HepG2 (cell line): ENCODE data around the gene ARL6.

Source experiments
- KAT7 ChIP-seq: IDR thresholded peaks from 2 replicates; pipeline ENCODE4 v1.6.1; 2018; ENCODE audit warnings: borderline replicate concordance, missing compliant biosample characterization
- PHF20 ChIP-seq: sonication (generic); formaldehyde crosslinking; IDR thresholded peaks from 2 replicates; pipeline ENCODE4 v1.5.0; 2020; ENCODE audit warnings: mild to moderate bottlenecking, missing genetic modification reagents
- POLR2AphosphoS5 ChIP-seq: IDR thresholded peaks from 2 replicates; pipeline ENCODE4 v1.6.1; 2012; ENCODE audit warnings: low read depth, low read length
- ZNF350 ChIP-seq: sonication (generic); formaldehyde crosslinking; IDR thresholded peaks from 2 replicates; pipeline ENCODE4 v1.4.0; 2020; ENCODE audit warnings: mild to moderate bottlenecking, low read depth, missing genetic modification reagents, borderline replicate concordance
- TF ChIP-seq, protein P1 (sequence below): sonication (generic); formaldehyde crosslinking; IDR thresholded peaks from 2 replicates; pipeline ENCODE4 v1.5.0; 2020; ENCODE audit warnings: mild to moderate bottlenecking, missing genetic modification reagents, moderate library complexity
- TF ChIP-seq, protein P2 (sequence below): conservative IDR thresholded peaks from 2 replicates; pipeline ENCODE4 v1.6.1; 2018; ENCODE audit warnings: missing genetic modification reagents
- TF ChIP-seq, protein P3 (sequence below), 2 experiments: IDR thresholded peaks; 2 replicates each; pipeline ENCODE4 v1.6.1; 2011 to 2012; ENCODE audit warnings: low read length in 2 of 2, borderline replicate concordance in 1 of 2, low read depth in 1 of 2, mild to moderate bottlenecking in 1 of 2, moderate library complexity in 1 of 2
- TF ChIP-seq, protein P4 (sequence below): sonication (generic); formaldehyde crosslinking; IDR thresholded peaks from 2 replicates; pipeline ENCODE4 v1.5.1; 2020; ENCODE audit warnings: mild to moderate bottlenecking, missing genetic modification reagents

DNA sequence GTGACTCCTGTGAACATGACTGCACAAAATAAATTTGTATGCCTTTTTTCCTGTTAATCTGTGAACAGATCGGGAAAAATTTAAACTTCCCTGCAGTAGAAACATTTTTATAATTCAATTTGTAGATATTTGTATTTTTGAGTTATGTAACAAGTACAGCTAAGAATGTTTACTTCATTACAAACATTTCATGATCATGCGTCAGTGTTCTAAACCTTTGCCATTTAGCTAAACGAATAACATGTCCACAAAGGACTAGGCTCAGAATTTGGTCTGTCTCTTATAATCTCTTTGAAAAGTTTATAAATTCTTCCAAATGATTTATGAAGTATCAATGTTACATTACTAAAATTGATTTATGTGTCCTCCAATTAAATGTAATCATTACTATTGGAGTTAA, 39.9 kb downstream of the ARL6 start:
- TF ChIP-seq, protein P1, sequence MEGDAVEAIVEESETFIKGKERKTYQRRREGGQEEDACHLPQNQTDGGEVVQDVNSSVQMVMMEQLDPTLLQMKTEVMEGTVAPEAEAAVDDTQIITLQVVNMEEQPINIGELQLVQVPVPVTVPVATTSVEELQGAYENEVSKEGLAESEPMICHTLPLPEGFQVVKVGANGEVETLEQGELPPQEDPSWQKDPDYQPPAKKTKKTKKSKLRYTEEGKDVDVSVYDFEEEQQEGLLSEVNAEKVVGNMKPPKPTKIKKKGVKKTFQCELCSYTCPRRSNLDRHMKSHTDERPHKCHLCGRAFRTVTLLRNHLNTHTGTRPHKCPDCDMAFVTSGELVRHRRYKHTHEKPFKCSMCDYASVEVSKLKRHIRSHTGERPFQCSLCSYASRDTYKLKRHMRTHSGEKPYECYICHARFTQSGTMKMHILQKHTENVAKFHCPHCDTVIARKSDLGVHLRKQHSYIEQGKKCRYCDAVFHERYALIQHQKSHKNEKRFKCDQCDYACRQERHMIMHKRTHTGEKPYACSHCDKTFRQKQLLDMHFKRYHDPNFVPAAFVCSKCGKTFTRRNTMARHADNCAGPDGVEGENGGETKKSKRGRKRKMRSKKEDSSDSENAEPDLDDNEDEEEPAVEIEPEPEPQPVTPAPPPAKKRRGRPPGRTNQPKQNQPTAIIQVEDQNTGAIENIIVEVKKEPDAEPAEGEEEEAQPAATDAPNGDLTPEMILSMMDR (CRISPR knock-in tag), result no peak
- TF ChIP-seq PHF20 (CRISPR knock-in tag), result no peak
- TF ChIP-seq KAT7 (CRISPR knock-in tag), result no peak
- TF ChIP-seq, protein P2, sequence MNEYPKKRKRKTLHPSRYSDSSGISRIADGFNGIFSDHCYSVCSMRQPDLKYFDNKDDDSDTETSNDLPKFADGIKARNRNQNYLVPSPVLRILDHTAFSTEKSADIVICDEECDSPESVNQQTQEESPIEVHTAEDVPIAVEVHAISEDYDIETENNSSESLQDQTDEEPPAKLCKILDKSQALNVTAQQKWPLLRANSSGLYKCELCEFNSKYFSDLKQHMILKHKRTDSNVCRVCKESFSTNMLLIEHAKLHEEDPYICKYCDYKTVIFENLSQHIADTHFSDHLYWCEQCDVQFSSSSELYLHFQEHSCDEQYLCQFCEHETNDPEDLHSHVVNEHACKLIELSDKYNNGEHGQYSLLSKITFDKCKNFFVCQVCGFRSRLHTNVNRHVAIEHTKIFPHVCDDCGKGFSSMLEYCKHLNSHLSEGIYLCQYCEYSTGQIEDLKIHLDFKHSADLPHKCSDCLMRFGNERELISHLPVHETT (CRISPR knock-in tag), result no peak
- TF ChIP-seq, protein P3, sequence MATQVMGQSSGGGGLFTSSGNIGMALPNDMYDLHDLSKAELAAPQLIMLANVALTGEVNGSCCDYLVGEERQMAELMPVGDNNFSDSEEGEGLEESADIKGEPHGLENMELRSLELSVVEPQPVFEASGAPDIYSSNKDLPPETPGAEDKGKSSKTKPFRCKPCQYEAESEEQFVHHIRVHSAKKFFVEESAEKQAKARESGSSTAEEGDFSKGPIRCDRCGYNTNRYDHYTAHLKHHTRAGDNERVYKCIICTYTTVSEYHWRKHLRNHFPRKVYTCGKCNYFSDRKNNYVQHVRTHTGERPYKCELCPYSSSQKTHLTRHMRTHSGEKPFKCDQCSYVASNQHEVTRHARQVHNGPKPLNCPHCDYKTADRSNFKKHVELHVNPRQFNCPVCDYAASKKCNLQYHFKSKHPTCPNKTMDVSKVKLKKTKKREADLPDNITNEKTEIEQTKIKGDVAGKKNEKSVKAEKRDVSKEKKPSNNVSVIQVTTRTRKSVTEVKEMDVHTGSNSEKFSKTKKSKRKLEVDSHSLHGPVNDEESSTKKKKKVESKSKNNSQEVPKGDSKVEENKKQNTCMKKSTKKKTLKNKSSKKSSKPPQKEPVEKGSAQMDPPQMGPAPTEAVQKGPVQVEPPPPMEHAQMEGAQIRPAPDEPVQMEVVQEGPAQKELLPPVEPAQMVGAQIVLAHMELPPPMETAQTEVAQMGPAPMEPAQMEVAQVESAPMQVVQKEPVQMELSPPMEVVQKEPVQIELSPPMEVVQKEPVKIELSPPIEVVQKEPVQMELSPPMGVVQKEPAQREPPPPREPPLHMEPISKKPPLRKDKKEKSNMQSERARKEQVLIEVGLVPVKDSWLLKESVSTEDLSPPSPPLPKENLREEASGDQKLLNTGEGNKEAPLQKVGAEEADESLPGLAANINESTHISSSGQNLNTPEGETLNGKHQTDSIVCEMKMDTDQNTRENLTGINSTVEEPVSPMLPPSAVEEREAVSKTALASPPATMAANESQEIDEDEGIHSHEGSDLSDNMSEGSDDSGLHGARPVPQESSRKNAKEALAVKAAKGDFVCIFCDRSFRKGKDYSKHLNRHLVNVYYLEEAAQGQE (IDR thresholded peaks at IDR 0.05; ENCODE audit: borderline replicate concordance in 1 of 2, low read depth in 1 of 2, low read length in 2 of 2), result no peak
- no peak for TF ChIP-seq POLR2AphosphoS5
- TF ChIP-seq, protein P4, sequence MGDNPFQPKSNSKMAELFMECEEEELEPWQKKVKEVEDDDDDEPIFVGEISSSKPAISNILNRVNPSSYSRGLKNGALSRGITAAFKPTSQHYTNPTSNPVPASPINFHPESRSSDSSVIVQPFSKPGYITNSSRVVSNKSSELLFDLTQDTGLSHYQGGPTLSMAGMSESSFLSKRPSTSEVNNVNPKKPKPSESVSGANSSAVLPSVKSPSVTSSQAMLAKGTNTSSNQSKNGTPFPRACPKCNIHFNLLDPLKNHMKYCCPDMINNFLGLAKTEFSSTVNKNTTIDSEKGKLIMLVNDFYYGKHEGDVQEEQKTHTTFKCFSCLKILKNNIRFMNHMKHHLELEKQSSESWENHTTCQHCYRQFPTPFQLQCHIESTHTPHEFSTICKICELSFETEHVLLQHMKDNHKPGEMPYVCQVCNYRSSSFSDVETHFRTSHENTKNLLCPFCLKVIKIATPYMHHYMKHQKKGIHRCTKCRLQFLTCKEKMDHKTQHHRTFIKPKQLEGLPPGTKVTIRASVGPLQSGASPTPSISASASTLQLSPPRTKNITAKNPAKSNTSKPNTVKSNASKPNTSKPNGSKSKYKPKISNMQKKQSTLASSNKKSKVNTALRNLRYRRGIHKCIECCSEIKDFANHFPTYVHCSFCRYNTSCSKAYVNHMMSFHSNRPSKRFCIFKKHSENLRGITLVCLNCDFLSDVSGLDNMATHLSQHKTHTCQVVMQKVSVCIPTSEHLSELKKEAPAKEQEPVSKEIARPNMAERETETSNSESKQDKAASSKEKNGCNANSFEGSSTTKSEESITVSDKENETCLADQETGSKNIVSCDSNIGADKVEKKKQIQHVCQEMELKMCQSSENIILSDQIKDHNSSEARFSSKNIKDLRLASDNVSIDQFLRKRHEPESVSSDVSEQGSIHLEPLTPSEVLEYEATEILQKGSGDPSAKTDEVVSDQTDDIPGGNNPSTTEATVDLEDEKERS (CRISPR knock-in tag), result no peak
- TF ChIP-seq ZNF350 (CRISPR knock-in tag), result no peak
